IPS-20b (cell line): ENCODE data around the gene EXPH5.

Experiments used
- H3K27ac ChIP-seq: one replicate; pipeline ENCODE4 v1.5.1; 2013; ENCODE audit warnings: low read length
- H3K27me3 ChIP-seq: 2 replicates; pipeline ENCODE4 v1.6.1; 2013; ENCODE audit warnings: mild to moderate bottlenecking, low read length, inconsistent platforms; ENCODE audit not compliant: insufficient read depth
- H3K36me3 ChIP-seq: 2 replicates; pipeline ENCODE4 v1.6.1; 2013; ENCODE audit warnings: low read depth, mild to moderate bottlenecking, inconsistent platforms, low read length, moderate library complexity; ENCODE audit not compliant: insufficient read depth
- H3K4me1 ChIP-seq: 2 replicates; pipeline ENCODE4 v1.6.1; 2013; ENCODE audit warnings: mild to moderate bottlenecking, control low read depth, inconsistent platforms, low read length, moderate library complexity; ENCODE audit not compliant: insufficient read depth
- H3K4me3 ChIP-seq: 2 replicates; pipeline ENCODE4 v1.5.1; 2013; ENCODE audit warnings: mild to moderate bottlenecking, low read length, inconsistent platforms
- H3K9ac ChIP-seq: 2 replicates; pipeline ENCODE4 v1.6.1; 2013; ENCODE audit warnings: low read depth, mild to moderate bottlenecking, inconsistent platforms, low read length, moderate library complexity
- H3K9me3 ChIP-seq: 2 replicates; pipeline ENCODE4 v1.6.1; 2013; ENCODE audit warnings: mild to moderate bottlenecking, low read depth, low read length, inconsistent platforms; ENCODE audit not compliant: insufficient read depth

The EXPH5 gene

DNA sequence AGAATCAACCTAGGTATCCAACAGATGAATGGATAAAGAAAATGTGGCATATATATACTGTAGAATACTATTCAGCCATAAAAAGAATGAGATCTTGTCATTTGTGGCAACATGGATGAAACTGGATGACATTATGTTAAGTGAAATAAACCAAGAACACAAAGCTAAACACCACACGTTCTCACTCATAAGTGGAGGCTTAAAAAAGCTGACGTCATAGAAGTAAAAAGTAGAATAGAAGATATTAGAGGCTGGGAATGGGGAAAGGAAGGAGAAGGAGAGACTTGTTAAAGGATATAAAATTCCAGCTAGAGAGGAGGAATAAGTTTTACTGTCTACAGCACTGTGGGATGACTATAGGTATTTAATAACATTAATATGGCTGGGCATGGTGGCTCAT, 12.9 kb downstream of the EXPH5 start:
- Histone ChIP-seq H3K4me1 (no peaks in the 10 kb centered on the region; the same call in 1 of the 2 replicates), H3K27me3 (no peaks in the 10 kb centered on the region), H3K9me3 (no peaks in the 10 kb centered on the region), H3K4me3 (no peak overlapping the region), H3K36me3 (no peaks in the 10 kb centered on the region), H3K27ac (no peak overlapping the region), H3K9ac (no peak overlapping the region)

DNA sequence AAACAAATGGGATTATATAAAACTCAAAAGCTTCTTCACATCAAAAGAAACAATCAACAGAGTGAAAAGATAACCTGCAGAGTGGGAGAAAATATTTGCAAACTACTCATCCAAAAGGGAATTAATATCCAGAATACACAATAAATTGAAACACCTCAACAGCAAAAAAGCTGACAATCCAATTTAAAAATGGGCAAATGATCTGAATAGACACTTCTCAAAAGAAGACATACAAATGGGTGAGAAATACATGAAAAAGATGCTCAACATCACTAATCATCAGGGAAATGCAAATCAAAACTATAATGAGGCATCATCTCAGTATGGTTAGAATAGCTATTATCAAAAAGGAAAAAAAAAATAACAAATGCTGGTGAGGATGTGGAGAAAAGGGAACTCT, 13.5 kb downstream of the EXPH5 start:
- no peak overlapping the region for H3K27ac ChIP-seq
- no peaks in the 10 kb centered on the region; the same call in 1 of the 2 replicates for H3K4me1 ChIP-seq
- no peaks in the 10 kb centered on the region for H3K27me3 ChIP-seq
- no peak overlapping the region for H3K9ac ChIP-seq
- no peaks in the 10 kb centered on the region for H3K36me3 ChIP-seq
- H3K9me3 ChIP-seq, result no peaks in the 10 kb centered on the region
- H3K4me3 ChIP-seq, result no peak overlapping the region

DNA sequence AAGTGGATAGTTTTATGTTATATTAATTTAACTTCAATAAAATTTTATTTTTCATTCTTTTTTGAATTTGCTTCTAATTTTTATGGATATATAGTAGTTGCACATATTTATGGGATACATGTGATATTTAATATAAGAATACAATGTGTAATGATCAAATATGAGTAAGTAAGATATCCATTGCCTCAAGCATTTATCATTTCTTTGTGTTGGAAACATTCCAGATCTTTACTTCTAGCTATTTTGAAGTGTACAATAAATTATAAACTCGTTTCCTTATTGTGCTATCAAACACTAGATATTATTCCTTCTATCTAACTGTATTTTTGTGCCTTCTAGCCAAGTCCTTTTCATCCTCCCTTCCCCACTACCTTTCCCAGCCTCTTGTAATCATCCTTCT, 17.0 kb downstream of the EXPH5 start:
- no peak overlapping the region for H3K4me3 ChIP-seq
- no peaks in the 10 kb centered on the region for H3K9me3 ChIP-seq
- no peaks in the 10 kb centered on the region for H3K36me3 ChIP-seq
- no peaks in the 10 kb centered on the region for H3K27me3 ChIP-seq
- H3K27ac ChIP-seq, result no peak overlapping the region
- H3K9ac ChIP-seq, result no peak overlapping the region
- H3K4me1 ChIP-seq, result peaks cover 3% of the 10 kb centered on the region; the same call in 1 of the 2 replicates

DNA sequence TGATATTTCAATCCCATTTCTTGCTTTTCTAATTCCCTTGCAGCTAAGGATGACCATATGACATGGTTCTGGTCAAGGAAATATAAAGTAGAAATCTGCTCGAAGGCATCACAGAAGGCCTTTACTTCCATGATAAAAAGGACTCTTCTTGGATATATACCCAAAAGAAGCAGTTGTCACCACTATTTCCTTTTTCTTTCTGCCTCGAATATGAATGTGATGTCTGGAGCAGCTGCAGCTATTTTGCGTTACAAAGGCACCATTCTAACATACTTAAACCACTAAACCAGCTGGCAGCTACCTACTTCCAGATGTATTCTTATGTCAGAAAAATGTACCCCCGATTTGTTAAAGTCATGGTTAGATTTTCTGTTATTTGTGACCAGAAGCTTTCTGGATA, 18.9 kb downstream of the EXPH5 start:
- H3K9ac ChIP-seq, result no peak overlapping the region
- no peak overlapping the region for H3K27ac ChIP-seq
- peaks cover 6% of the 10 kb centered on the region; the same call in 1 of the 2 replicates for H3K4me1 ChIP-seq
- no peaks in the 10 kb centered on the region for H3K36me3 ChIP-seq
- H3K9me3 ChIP-seq, result no peaks in the 10 kb centered on the region
- H3K4me3 ChIP-seq, result no peak overlapping the region
- no peaks in the 10 kb centered on the region for H3K27me3 ChIP-seq

DNA sequence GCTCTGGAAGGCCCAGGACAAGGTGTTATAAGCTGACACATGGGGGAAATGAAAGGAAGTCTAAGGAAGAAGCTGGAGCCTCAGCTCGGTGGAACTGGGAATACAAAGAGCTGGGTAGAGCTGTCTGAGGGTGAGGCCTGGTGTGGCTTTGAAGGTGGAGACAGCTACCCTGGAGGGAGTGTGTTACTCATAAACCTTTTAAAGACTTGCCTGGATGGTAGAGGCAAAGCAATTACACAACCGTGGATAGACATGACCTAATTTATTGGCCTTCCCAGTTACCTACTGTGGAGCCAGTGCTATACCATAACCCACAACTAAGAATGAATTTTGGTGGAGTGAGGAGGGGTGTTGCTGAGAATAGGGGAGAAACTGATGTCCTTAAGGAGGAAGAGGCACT, 22.6 kb downstream of the EXPH5 start:
- H3K36me3 ChIP-seq, result no peaks in the 10 kb centered on the region
- H3K4me1 ChIP-seq, result peaks cover 6% of the 10 kb centered on the region; the same call in 1 of the 2 replicates
- H3K4me3 ChIP-seq, result no peak overlapping the region
- H3K27ac ChIP-seq, result no peak overlapping the region
- no peak overlapping the region for H3K9ac ChIP-seq
- H3K27me3 ChIP-seq, result no peaks in the 10 kb centered on the region
- H3K9me3 ChIP-seq, result no peaks in the 10 kb centered on the region

DNA sequence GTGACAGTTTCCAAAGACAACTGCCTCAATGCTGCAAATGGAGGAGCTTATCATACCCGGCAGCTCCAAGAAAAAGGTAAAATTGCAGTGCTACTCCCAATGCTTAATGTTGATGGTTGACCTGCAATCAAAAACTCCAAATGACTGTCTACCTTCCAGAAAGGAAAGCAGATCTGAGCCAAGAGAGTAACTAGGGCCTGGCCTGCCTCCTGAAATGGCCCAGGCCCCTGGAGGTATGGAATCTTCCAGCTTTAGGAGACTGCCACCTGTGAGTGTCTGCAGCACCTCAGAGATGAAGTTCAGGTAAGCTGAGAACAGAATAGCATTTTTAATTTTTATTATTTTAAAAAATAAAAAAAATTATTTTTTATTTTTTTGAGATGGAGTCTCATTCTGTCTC, 23.7 kb downstream of the EXPH5 start:
- Histone ChIP-seq H3K4me1 (peaks cover 6% of the 10 kb centered on the region; the same call in 1 of the 2 replicates), H3K9ac (no peak overlapping the region)

DNA sequence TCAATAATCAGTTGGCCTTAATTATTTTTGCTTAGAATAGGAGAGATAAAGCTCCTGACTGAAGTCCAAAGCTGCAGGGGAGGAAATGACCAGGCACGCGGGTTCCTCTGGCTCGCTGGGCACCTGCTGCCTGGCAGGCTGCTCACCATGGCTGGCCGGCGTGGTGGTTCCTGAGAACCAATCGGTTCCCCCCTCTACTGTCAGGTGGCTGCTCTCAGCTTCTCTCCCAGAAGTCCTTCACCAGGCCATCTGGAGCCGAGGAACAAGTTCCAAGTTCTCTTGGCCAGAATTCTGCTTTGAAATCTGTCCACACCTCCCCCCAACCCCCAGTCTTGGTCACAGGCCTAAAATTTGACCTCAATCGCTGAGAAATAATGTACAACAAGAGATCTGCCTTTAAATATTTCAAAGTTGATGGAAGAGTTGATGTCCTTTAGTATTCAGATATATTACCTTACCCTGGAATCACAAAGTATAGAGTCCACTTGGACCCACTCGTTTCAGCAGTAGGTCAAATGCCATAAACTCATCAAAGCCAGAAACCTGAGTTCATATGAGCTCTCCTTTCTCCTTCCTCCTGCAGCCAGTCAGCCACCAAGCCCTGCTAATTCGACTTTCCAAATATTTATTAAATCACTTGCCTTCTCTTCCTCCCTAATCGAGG, 25.2 kb downstream of the EXPH5 start:
- no peaks in the 10 kb centered on the region for H3K9me3 ChIP-seq
- H3K27me3 ChIP-seq, result no peaks in the 10 kb centered on the region
- no peak overlapping the region for H3K27ac ChIP-seq
- H3K4me3 ChIP-seq, result no peak overlapping the region
- H3K9ac ChIP-seq, result no peak overlapping the region
- H3K4me1 ChIP-seq, result 0 out of 2 replicates have a peak, but pooled peaks cover 3% of the 10 kb centered on the region
- no peaks in the 10 kb centered on the region for H3K36me3 ChIP-seq

More for the DNA sequence above, 23.7 kb downstream of the EXPH5 start:
- Histone ChIP-seq H3K27ac (no peak overlapping the region), H3K27me3 (no peaks in the 10 kb centered on the region), H3K9me3 (no peaks in the 10 kb centered on the region), H3K4me3 (no peak overlapping the region), H3K36me3 (no peaks in the 10 kb centered on the region)

DNA sequence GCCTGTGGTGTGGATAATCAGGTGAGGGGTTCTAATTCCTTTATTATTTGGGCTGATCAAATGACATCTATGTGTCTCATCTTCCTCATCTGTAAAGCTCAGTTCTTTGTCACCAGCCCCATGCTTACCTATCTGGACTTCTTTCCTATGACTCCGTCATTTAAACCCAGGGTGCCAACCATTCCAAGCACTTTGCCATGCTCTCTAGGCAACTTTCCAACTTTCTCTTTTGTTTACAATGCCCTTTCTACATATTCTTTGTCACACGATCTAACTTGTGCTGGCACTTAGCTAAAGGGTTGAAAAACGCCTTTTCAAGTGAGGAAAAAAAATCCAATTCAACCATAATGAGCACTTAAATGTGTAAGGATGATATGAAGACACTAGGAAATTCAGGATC, 27.9 kb downstream of the EXPH5 start:
- Histone ChIP-seq H3K4me3 (no peak overlapping the region), H3K9me3 (no peaks in the 10 kb centered on the region), H3K9ac (no peak overlapping the region), H3K27ac (no peak overlapping the region), H3K36me3 (no peaks in the 10 kb centered on the region), H3K27me3 (no peaks in the 10 kb centered on the region), H3K4me1 (peaks cover 4% of the 10 kb centered on the region; the same call in 1 of the 2 replicates)

DNA sequence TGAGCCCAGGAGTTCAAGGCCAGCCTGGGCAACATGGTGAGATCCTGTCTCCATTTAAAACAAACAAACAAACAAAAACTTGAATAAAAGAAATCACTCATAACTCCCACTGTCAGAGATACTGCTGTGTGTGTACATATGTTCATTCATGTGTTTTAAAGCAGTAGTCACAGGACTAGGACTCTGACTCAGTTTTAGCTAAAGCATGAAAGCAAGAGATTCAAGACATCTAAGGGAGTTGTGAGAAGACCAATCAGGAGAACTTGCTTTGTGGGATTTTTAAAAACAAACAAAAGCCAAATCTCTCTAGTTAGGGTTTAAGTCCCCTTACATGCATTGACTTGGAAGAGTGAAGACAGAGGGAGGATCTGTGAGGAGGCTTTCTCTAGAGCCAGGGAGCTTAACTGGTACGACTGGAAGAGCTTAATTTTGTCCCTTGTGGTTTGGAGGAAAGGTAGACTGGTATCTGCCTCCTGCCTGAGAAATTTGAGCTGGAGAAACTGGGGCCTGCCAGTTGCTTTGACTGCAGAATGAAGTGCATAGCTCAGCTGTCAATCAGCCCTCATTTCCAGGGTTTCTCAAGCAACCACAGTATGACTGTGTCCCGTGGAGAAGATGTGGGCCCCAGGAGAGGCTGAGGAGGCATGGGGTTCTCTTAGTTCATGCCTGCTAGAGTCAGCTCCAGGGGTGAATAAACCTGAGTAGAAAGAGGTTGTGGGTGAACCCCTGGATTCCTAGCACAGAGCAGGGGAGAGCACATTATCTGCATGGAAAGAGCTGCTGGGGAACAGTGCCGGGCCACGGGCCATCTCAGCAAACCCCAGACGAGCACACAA, 30.6 kb downstream of the EXPH5 start:
- H3K27ac ChIP-seq, result no peak overlapping the region

DNA sequence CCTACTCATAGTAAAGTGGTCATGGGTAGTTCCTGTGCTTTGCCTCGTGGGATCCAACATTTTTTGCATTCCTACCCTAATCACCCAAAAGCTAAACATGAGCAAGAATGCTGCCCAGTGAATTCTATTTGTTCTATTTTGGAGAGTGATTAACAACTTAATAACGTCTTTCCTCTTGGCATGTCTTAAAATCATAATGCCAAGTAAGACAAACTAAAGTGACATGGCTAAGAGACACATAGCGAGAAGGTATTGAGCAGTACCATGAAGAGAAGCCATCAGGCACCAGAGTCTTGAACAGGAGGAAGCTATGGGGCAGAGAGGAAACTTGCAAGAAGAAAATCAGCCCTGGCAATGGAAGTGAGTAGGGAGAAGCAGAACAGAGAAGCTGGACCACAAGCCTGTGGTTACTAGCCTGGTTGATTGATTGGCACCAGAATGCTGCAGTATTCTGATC, 32.0 kb downstream of the EXPH5 start:
- Histone ChIP-seq H3K4me1 (peaks cover 4% of the 10 kb centered on the region; the same call in 1 of the 2 replicates), H3K27ac (no peak overlapping the region), H3K36me3 (no peaks in the 10 kb centered on the region), H3K9me3 (no peaks in the 10 kb centered on the region), H3K4me3 (no peak overlapping the region), H3K9ac (no peak overlapping the region), H3K27me3 (no peaks in the 10 kb centered on the region)

More for the DNA sequence above, 30.6 kb downstream of the EXPH5 start:
- H3K36me3 ChIP-seq, result no peaks in the 10 kb centered on the region
- no peak overlapping the region for H3K9ac ChIP-seq
- H3K27me3 ChIP-seq, result no peaks in the 10 kb centered on the region
- no peaks in the 10 kb centered on the region for H3K9me3 ChIP-seq
- peaks cover 4% of the 10 kb centered on the region; the same call in 1 of the 2 replicates for H3K4me1 ChIP-seq
- no peak overlapping the region for H3K4me3 ChIP-seq

DNA sequence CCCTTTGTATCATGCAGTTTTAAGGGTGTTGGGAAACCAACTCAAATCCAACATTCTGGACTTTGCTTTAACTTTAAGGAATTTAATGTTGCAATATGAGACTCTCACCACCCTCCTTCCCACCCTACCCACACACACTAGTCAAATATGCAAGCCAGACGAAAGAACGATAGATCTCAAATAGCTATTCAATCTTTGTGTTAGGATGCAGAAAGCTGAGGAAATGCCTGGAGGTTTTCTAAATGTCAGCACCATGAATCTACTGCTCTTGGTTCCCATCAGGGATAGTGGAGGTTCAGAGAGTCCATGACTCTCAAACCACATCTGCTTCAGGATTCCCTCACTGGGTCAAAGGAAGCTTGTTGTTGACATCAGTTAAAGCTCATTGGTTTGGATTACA, 33.7 kb downstream of the EXPH5 start:
- Histone ChIP-seq H3K4me1 (peaks cover 4% of the 10 kb centered on the region; the same call in 1 of the 2 replicates), H3K36me3 (no peaks in the 10 kb centered on the region), H3K9me3 (no peaks in the 10 kb centered on the region), H3K27ac (no peak overlapping the region), H3K27me3 (no peaks in the 10 kb centered on the region), H3K9ac (no peak overlapping the region), H3K4me3 (no peak overlapping the region)

DNA sequence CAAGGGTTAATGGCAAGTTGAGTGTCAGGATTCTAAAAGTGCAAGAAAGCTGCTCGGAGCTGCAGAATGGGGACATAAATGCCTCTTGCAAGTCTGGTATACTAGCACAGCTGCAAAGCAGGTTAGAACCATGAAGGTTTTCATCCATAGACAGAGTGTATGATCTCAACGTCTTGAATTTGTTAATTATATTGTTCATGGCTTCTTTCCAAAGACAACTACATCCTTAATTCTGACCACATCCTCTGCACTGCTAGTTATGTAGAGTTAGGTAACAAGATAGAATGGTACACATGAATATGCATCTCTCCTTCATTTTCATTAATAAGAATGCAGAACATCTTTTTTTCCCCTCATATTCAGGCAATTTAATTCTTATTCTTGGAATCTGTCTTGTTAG, 34.2 kb downstream of the EXPH5 start:
- Histone ChIP-seq H3K9me3 (no peaks in the 10 kb centered on the region), H3K4me3 (no peak overlapping the region), H3K36me3 (no peaks in the 10 kb centered on the region), H3K9ac (no peak overlapping the region), H3K27ac (no peak overlapping the region), H3K27me3 (no peaks in the 10 kb centered on the region), H3K4me1 (peaks cover 4% of the 10 kb centered on the region; the same call in 1 of the 2 replicates)
